ENCODE results near the gene SPIN1.

- TF ChIP-seq FOXM1 (IDR thresholded peaks at IDR 0.05; ENCODE audit: borderline replicate concordance, low read depth) (no peak), CEBPB (IDR thresholded peaks at IDR 0.05) (no peak), EP300 (IDR thresholded peaks at IDR 0.05; ENCODE audit: borderline replicate concordance) (no peak), RAD21 (IDR thresholded peaks at IDR 0.05; ENCODE audit: low read depth) (no peak), REST (IDR thresholded peaks at IDR 0.05; ENCODE audit: low read depth) (no peak)
These were observed 8.9 kb upstream of the SPIN1 start for GRCh38 chr9:88379352-88379751.
